A673 (cell line): ENCODE results near the gene ST6GALNAC4. TPM values are rescaled to one million over a fixed set of nuclear protein-coding genes. Genes with fewer than 3 reads are reported as not detected.

Experiments
- BruUV-seq: library from RNA; stranded (reverse); fragments of 400-500 nt; replicated peaks from 2 replicates; lab custom pipeline; 2021; lab: Mats Ljungman, UMichigan
- CTCF ChIA-PET: fragments of 300-600 bp; sonication (Branson Sonifier 250); formaldehyde crosslinking; loops from one replicate; lab custom pipeline; 2022; ENCODE audit warnings: antibody characterized with exemption; lab: Charles Lee
- POLR2A ChIA-PET: fragments of 300-600 bp; sonication (Branson Sonifier 250); formaldehyde crosslinking; loops from one replicate; lab custom pipeline; 2022; ENCODE audit warnings: antibody characterized with exemption; ENCODE audit not compliant: low non-redundant PET; lab: Charles Lee
- DNase-seq: peaks from one replicate; pipeline ENCODE4 v3.0.0-alpha.2; 2015; ENCODE audit warnings: low spot score
- H3K27ac ChIP-seq: fragments of 200-600 bp; sonication (generic); 2 replicates; pipeline ENCODE4 v1.5.1; 2016; ENCODE audit warnings: mixed run types, low read depth, mild to moderate bottlenecking, mixed read lengths, antibody characterized with exemption, low read length; ENCODE audit not compliant: poor library complexity, severe bottlenecking
- H3K27me3 ChIP-seq: fragments of 200-600 bp; sonication (generic); replicated peaks from 2 replicates; pipeline ENCODE4 v1.6.1; 2017; ENCODE audit warnings: mixed run types, low read depth, mild to moderate bottlenecking, mixed read lengths, antibody characterized with exemption, low read length; ENCODE audit not compliant: insufficient read depth, poor library complexity
- H3K36me3 ChIP-seq: fragments of 200-600 bp; sonication (generic); 2 replicates; pipeline ENCODE4 v1.6.1; 2016; ENCODE audit warnings: mixed run types, mild to moderate bottlenecking, mixed read lengths, antibody characterized with exemption, low read length; ENCODE audit not compliant: insufficient read depth, poor library complexity, severe bottlenecking
- H3K4me1 ChIP-seq: fragments of 200-600 bp; sonication (generic); 2 replicates; pipeline ENCODE4 v1.6.1; 2017; ENCODE audit warnings: mixed run types, mild to moderate bottlenecking, mixed read lengths, antibody characterized with exemption, low read length; ENCODE audit not compliant: insufficient read depth, poor library complexity, severe bottlenecking
- H3K4me3 ChIP-seq: fragments of 200-600 bp; sonication (generic); 2 replicates; pipeline ENCODE4 v1.5.1; 2016; ENCODE audit warnings: low read depth, mixed run types, mild to moderate bottlenecking, mixed read lengths, low read length; ENCODE audit not compliant: poor library complexity, severe bottlenecking
- H3K9me3 ChIP-seq: fragments of 200-600 bp; sonication (generic); 2 replicates; pipeline ENCODE4 v1.6.1; 2016; ENCODE audit warnings: mixed run types, low read depth, mild to moderate bottlenecking, mixed read lengths, antibody characterized with exemption, low read length; ENCODE audit not compliant: poor library complexity, severe bottlenecking
- CTCF ChIP-seq: fragments of 300-800, 200-600 bp; sonication (generic); conservative IDR thresholded peaks from 2 replicates; pipeline ENCODE4 v1.5.1; 2017; ENCODE audit warnings: low read depth, mild to moderate bottlenecking, antibody characterized with exemption, low read length, moderate library complexity, mixed read lengths
- EZH2 ChIP-seq: fragments of 200-600 bp; sonication (generic); IDR thresholded peaks from 2 replicates; pipeline ENCODE4 v1.6.1; 2017; ENCODE audit warnings: borderline replicate concordance, low read depth, mild to moderate bottlenecking, mixed read lengths, antibody characterized with exemption, low read length; ENCODE audit not compliant: poor library complexity, severe bottlenecking
- intact Hi-C: fragments of 100-400 bp; cut with micrococcal nuclease; formaldehyde crosslinking; loops from one replicate; pipeline ENCODE4 v1.10.0; 2022; ENCODE audit not compliant: unreplicated experiment
- total RNA-seq: library from RNA; stranded (reverse); gene quantifications from 2 replicates; pipeline ENCODE4 v1.2.3, GENCODE V29; 2021

Gene ST6GALNAC4
- total RNA-seq, 1 experiment from 2014 or later: 11.8 TPM

- intact Hi-C loops: no loop called here
- Histone ChIP-seq H3K9me3 (no peaks in the 10 kb centered on the region), H3K27me3 (no peaks in the 10 kb centered on the region), H3K4me1 (no peaks in the 10 kb centered on the region), H3K4me3 (no peak overlapping the region), H3K27ac (no peak overlapping the region), H3K36me3 (no peaks in the 10 kb centered on the region)
- DNase-seq: no peak
- ChIA-PET CTCF (no interaction called here), POLR2A (no interaction called here)
- BruUV-seq: no TSS peak
- TF ChIP-seq CTCF (no peak), EZH2 (no peak)
Measured at GRCh38 chr9:127863191-127863621, 53.6 kb downstream of the ST6GALNAC4 start.

GRCh38 chr9:127862075-127863011, 54.5 kb downstream of the ST6GALNAC4 start:
- ChIA-PET CTCF (interaction anchor here (0.6 kb wide), 1 partner anchor 31 kb away, joined by 3 read pairs; no protein-coding TSS in a partner anchor), POLR2A (no interaction called here)
- intact Hi-C loops: no loop called here

GRCh38 chr9:127860779-127861178, 56.1 kb downstream of the ST6GALNAC4 start:
- POLR2A ChIA-PET: no interaction called here
- no TSS peak for BruUV-seq
- Histone ChIP-seq H3K27me3 (no peaks in the 10 kb centered on the region), H3K4me1 (no peaks in the 10 kb centered on the region), H3K9me3 (no peaks in the 10 kb centered on the region), H3K4me3 (no peak overlapping the region), H3K27ac (no peak overlapping the region), H3K36me3 (no peaks in the 10 kb centered on the region)
- TF ChIP-seq EZH2 (no peak), CTCF (no peak)
- CTCF ChIA-PET: no interaction called here
- intact Hi-C loops: no loop called here
- DNase-seq: no peak

More at GRCh38 chr9:127862075-127863011, 54.5 kb downstream of the ST6GALNAC4 start:
- no peaks in the 10 kb centered on the region for H3K4me1 ChIP-seq
- no peak for TF ChIP-seq CTCF
- TF ChIP-seq EZH2: no peak
- H3K9me3 ChIP-seq: no peaks in the 10 kb centered on the region
- no TSS peak for BruUV-seq
- H3K4me3 ChIP-seq: no peak overlapping the region
- H3K27ac ChIP-seq: no peak overlapping the region
- no peak for DNase-seq
- no peaks in the 10 kb centered on the region for H3K36me3 ChIP-seq
- H3K27me3 ChIP-seq: no peaks in the 10 kb centered on the region
